ENCODE measurements around the gene DSG3. TPM values are rescaled to one million over a fixed set of nuclear protein-coding genes. Genes with fewer than 3 reads are reported as not detected.

Gene DSG3, protein sequence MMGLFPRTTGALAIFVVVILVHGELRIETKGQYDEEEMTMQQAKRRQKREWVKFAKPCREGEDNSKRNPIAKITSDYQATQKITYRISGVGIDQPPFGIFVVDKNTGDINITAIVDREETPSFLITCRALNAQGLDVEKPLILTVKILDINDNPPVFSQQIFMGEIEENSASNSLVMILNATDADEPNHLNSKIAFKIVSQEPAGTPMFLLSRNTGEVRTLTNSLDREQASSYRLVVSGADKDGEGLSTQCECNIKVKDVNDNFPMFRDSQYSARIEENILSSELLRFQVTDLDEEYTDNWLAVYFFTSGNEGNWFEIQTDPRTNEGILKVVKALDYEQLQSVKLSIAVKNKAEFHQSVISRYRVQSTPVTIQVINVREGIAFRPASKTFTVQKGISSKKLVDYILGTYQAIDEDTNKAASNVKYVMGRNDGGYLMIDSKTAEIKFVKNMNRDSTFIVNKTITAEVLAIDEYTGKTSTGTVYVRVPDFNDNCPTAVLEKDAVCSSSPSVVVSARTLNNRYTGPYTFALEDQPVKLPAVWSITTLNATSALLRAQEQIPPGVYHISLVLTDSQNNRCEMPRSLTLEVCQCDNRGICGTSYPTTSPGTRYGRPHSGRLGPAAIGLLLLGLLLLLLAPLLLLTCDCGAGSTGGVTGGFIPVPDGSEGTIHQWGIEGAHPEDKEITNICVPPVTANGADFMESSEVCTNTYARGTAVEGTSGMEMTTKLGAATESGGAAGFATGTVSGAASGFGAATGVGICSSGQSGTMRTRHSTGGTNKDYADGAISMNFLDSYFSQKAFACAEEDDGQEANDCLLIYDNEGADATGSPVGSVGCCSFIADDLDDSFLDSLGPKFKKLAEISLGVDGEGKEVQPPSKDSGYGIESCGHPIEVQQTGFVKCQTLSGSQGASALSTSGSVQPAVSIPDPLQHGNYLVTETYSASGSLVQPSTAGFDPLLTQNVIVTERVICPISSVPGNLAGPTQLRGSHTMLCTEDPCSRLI
- total RNA-seq: not detected

GRCh38 chr18:31447530-31448191 lies at the start of gene DSG3:
Gene DSG3 (plus strand): TSS chr18:31447741. CDS start chr18:31447878, 137 bp downstream.
- H3K4me1 ChIP-seq: no peaks in the 10 kb centered on the region
- H3K4me3 ChIP-seq: no peak within 1 kb of the TSS
- TF ChIP-seq, protein P1, sequence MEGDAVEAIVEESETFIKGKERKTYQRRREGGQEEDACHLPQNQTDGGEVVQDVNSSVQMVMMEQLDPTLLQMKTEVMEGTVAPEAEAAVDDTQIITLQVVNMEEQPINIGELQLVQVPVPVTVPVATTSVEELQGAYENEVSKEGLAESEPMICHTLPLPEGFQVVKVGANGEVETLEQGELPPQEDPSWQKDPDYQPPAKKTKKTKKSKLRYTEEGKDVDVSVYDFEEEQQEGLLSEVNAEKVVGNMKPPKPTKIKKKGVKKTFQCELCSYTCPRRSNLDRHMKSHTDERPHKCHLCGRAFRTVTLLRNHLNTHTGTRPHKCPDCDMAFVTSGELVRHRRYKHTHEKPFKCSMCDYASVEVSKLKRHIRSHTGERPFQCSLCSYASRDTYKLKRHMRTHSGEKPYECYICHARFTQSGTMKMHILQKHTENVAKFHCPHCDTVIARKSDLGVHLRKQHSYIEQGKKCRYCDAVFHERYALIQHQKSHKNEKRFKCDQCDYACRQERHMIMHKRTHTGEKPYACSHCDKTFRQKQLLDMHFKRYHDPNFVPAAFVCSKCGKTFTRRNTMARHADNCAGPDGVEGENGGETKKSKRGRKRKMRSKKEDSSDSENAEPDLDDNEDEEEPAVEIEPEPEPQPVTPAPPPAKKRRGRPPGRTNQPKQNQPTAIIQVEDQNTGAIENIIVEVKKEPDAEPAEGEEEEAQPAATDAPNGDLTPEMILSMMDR (IDR thresholded peaks at IDR 0.05): no peak
- no peak for TF ChIP-seq POLR2A (IDR thresholded peaks at IDR 0.05)
- H3K36me3 ChIP-seq (replicated peaks in 1 of 2; ENCODE audit: insufficient read depth in 1 of 2, low read depth in 2 of 2): no peaks in the 10 kb centered on the region
- DNase-seq: no peak
- no peaks in the 10 kb centered on the region for H3K9me3 ChIP-seq
- intact Hi-C loops (cut with DNase I): no loop called here
- 45 to 62% methylated on average over 9 of the region's 9 CpGs for WGBS, 2 donors
- no peak within 1 kb of the TSS for H3K27ac ChIP-seq
- H3K27me3 ChIP-seq: no peaks in the 10 kb centered on the region
- no peak for ATAC-seq

DNA sequence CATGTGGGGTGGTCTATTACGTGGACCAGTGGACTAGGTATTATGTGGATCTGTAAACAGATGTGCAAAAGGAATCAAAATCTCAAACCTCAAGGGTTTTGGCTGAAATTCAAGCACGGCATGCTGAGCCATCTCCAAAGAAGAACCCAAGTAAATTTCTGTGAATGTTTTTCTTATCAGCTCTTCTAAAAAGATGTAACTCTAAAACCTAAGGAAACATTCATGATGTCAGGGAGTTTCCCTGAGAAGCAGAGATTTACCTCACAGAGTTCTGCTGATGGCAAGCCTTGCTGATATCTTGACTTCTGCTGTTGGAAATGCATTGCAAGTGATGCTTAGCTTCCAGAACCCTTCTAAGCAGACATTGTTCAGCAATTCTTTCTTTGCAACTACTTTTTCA lies 49.4 kb upstream of the DSG3 start:
- Histone ChIP-seq H3K27ac (no peak overlapping the region), H3K36me3 (replicated peaks in 1 of 2; ENCODE audit: insufficient read depth in 1 of 2, low read depth in 2 of 2) (no peaks in the 10 kb centered on the region), H3K4me3 (no peak overlapping the region), H3K9me3 (no peaks in the 10 kb centered on the region), H3K4me1 (peaks cover 16% of the 10 kb centered on the region), H3K27me3 (no peaks in the 10 kb centered on the region)
- TF ChIP-seq, protein P1 (IDR thresholded peaks at IDR 0.05): no peak
- no peak for TF ChIP-seq POLR2A (IDR thresholded peaks at IDR 0.05)
- WGBS, 2 donors: 62 to 71% methylated on average over 2 of the region's 2 CpGs
- intact Hi-C loops (cut with DNase I): no loop called here
- no peak for DNase-seq
- ATAC-seq: no peak

DNA sequence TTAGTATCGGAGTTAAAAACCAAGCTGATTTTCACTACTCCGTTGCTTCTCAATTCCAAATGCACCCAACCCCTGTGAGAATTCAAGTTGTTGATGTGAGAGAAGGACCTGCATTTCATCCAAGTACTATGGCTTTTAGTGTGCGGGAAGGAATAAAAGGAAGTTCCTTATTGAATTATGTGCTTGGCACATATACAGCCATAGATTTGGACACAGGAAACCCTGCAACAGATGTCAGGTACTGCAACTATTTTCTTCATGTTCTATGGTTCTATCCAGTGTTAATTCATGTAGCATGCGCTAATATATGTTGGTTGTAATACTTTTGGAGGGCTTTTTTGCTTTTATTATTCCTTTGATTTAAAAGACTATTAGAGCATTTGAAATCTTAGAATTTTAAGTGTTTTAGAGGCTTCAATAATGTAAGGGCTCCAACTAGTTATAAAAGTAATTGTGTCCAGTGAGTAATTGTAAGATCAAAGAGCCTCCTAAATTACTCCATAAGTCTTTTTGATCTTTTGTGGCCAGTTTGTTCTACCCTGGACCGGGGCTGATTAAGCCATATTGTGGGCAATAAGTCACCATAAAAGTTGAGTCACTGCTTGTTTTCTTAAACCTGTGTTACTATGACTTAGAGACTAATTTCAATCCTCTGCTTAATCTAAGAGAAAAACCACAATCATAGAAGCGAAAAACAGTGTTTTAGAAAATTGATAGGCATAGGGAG lies 48.1 kb upstream of the DSG3 start:
- H3K4me1 ChIP-seq: peaks cover 16% of the 10 kb centered on the region
- H3K27ac ChIP-seq: no peak overlapping the region
- no peaks in the 10 kb centered on the region for H3K9me3 ChIP-seq
- no peak for TF ChIP-seq POLR2A (IDR thresholded peaks at IDR 0.05)
- TF ChIP-seq, protein P1 (IDR thresholded peaks at IDR 0.05): no peak
- DNase-seq (no peak), ATAC-seq (no peak)
- H3K27me3 ChIP-seq: no peaks in the 10 kb centered on the region
- 72 to 84% methylated on average over 6 of the region's 6 CpGs for WGBS, 2 donors
- intact Hi-C loops (cut with DNase I): no loop called here
- H3K4me3 ChIP-seq: no peak overlapping the region
- H3K36me3 ChIP-seq (replicated peaks in 1 of 2; ENCODE audit: insufficient read depth in 1 of 2, low read depth in 2 of 2): no peaks in the 10 kb centered on the region
